Stimulated activated CD4-positive, alpha-beta T cell treated with anti-CD3 and anti-CD28 coated beads, Interleukin-2, amount 100 ng/mL, for 48 hours (primary cell): Measurements from ENCODE around the gene RNF125.

Source experiments
- DNase-seq, 2 donors: peaks; one replicate each; pipeline ENCODE4 v3.0.0-alpha.2; 2020

The RNF125 gene

DNA sequence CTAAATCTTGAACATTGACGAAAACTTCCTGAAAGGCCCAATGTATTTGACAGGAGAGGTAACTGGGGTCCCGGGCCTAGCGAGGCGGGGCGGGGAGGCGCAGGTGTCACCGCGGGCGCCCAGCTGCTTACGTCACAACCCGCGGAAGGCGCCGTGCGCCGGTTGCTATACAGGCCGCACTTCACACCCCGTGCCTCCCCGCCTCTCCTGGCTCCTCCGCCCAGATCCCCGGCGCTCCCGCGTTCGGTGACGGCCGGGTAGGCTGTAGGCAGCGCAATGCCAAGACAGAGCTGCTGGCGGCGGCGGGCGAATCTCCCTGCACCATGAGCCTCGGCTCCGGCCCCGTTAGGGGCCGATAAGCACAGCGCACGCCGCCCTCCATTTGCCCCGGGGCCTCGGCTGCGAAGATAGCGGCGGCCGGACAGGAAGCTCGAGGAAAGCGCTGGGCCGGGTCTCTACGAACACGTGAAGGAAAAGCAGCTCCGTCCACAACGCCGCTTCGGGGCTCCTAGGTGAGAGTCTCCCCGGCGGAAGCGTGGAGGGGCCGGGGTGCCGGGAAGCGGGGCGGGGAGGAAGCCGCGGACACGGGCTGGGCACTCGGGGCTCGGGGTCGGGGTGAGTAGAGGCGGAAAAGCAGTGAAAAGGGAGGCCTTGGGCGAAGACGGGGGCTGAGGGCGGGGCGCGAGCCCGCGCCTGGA lies 73.2 kb downstream of the RNF125 start, which contains the start of gene RNF138:
RNF138 (plus strand) TSS at position 151 of the 698 bp plus-strand sequence. CDS start 903 bp downstream, outside the sequence.
- peak; percentile 73 to 80 for DNase-seq

DNA sequence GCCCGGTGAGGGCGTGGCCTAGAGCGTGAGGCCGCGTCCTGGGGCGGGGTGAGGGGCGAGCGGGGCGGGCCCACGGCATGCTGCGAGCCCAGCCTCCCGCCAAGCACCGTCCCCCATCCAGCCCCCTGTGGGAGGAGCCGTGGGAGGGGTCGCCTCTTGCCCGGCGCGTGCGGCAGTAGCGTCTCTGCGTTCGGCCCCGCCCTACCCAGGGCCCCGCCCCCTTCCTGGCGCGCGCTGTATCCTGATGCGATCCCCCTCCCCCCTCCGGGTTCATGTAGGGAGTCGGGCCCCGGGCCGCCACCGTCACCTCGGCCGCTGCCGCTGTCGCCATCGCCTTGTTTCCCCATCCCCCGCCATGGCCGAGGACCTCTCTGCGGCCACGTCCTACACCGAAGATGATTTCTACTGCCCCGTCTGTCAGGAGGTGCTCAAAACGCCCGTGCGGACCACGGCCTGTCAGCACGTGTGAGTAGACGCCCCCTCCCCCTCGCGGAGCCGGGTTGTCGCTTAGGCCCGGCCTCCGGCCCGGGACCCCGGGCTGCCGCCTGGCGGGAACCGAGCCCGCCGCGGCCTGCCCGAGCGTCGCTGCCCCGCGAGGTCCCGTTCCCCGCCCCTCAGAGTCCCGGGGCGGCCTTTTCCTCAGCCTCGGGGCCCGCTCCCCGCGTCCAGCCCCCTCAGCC lies 73.9 kb downstream of the RNF125 start:
- DNase-seq, result peak; percentile 99 to 100

- peak in 1 of 2 donors; percentile 11 for DNase-seq
Measured at GRCh38 chr18:32093102-32093511, 74.5 kb downstream of the RNF125 start.

DNA sequence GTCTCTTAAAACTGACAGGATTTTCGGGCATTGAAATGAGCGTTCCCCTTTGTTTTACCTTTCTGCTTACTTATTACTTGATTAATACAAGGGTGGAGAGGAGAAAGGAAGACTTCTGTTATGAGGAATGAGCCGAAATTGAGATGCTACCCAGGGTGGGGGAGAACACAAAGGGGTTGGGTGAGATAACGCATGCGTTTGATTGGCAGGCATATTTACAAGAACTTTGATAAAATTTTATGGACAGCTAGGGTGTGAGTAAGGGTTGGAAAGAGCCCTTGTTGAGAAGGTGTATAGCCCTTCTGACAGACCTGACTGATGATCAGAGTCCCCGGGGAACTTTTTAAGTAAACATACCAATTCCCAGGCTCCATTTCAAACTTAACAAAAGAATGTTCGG lies 74.9 kb downstream of the RNF125 start:
- no peak for DNase-seq

- DNase-seq, result no peak
Measured at GRCh38 chr18:32095192-32095899, 76.7 kb downstream of the RNF125 start.

GRCh38 chr18:32095900-32096229 lies 77.2 kb downstream of the RNF125 start:
- no peak for DNase-seq

GRCh38 chr18:32096946-32097345 lies 78.3 kb downstream of the RNF125 start:
- no peak for DNase-seq

- no peak for DNase-seq
Measured at GRCh38 chr18:32104516-32104915, 85.9 kb downstream of the RNF125 start.

DNA sequence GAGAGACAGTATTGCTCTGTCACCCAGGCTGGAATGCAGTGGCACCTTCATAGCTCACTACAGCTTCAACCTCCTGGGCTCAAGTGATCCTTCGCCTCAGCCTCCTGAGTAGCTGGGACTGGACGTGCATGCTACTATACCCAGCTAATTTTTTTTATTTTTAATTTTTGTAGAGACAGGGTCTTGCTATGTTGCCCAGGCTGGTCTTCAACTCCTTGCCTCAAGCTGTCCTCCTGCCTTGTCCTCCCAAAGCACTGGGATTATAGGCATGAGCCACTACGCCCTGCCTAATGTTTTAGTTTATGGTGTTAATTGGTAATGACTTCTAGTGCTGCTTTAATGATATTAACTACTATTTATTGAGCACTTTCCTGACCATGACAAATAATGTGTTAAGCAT lies 91.4 kb downstream of the RNF125 start:
- no peak for DNase-seq

DNA sequence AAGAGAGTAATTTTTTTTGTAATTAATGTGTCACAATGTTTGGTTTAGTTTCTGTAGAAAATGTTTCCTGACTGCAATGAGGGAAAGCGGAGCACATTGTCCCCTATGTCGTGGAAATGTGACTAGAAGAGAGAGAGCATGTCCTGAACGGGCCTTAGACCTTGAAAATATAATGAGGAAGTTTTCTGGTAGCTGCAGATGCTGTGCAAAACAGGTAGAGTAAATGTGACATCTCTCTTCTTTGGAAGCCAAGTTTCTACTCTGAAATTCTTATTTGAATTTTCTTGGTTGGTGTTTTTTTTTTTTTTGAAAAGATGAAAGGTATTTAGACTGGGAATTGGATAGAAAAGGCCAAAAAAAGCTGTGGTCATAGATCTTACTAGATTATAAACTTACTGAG lies 93.1 kb downstream of the RNF125 start:
- no peak for DNase-seq

DNA sequence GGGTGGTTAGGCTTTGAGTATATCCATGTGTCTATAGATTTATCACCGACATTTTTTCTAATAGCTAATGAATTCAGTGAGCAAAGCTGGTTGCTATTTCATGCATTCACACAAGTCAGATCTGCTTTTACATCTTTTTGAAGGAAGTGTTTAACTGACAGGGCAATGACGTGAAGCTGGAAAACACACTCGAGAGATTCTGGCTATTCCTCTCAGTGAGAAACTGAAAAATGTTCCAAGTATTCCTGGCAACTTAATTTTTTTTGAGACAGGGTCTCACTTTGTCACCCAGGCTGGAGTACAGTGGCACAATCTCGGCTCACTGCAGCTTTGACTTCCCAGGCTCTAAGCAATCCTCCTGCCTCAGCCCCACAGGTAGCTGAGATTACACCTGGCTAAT lies 94.2 kb downstream of the RNF125 start:
- DNase-seq, result no peak

- DNase-seq, result no peak
Measured at GRCh38 chr18:32114293-32114942, 95.8 kb downstream of the RNF125 start.

DNA sequence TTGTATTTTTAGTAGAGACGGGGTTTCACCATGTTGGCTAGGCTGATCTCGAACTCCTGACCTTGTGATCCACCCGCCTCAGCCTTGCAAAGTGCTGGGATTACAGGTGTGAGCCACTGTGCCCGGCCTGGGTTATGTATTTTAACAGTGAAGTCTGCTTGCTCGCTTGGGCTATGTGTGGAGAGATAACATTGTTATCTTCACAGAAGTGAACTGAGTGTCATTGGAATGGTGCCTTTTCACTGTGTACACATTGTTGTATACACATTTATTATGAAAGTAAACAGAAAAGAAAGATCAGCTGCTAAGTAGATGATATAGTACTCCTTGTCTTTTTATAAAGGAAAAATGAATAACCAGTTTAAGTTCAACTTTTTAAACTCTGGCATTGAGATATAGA lies 103.4 kb downstream of the RNF125 start:
- no peak for DNase-seq
